Right hindlimb (tissue), 1 donor: Measurements from ENCODE around the gene GALNT17.

ENCODE experiments used
- DNase-seq: peaks from one replicate; pipeline ENCODE4 v3.0.0-alpha.2; 2018

GALNT17 gene

GRCh38 chr7:71404726-71405345 lies 272.9 kb downstream of the GALNT17 start:
- no peak for DNase-seq

DNA sequence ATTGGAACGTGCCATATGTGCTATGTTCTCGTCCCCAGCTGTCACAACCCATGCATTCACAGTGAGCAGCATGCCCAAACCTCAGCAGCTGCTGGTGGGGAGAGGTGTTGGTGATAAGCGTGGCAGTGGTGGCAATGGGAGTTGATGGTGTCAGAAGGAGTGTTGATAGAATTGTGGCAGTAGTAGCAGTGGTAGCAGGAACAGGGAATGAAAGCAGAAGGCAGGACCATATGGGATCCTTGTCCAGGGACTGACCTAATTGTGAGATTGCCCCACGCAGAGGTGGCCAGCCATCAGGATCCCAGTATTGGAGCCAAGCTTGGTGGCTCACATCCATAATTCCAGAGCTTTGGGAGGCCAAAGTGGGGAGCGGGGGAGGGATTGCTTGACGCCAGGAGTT lies 276.3 kb downstream of the GALNT17 start:
- peak; percentile 57 for DNase-seq

- DNase-seq, result no peak
Observed at GRCh38 chr7:71409550-71410157, 277.7 kb downstream of the GALNT17 start.

DNA sequence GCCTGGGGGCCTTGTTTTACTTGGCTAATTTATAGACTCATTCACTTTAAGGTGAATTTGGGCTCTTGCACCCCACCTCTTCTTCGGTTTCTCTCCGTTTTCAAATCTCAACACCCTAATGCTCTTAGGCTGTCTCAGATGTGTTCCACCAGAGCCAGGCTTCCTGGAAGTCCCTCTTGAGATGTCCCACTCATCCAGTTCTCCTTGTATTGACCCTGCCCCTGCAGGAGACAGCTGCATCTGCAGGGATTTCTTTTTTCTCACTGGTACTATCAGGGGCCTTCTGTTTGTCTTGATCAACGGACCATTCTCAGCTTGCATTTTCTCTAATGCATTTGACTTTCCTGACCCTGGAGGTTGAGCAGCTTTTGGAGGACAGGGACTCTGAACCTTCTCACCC lies 279.5 kb downstream of the GALNT17 start:
- no peak for DNase-seq

DNA sequence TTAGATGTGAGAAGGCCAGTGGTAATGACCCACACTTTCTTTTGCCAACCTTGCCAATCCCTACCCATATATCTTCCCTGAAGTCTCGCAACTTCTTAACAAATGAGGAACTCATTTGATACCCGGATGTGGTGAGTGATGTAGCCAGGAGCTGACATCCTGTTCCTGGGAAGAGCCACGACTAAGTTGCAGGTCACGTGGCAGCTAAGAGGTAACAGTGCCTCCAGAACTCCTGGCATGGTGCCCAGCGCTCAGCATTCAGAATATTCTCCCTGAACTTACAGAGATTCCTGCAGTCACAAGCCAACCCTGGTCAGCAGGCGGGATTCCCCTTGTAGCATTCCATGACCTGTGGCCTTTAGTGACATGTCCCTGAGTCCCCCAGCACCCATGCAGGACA lies 282.5 kb downstream of the GALNT17 start:
- no peak for DNase-seq

GRCh38 chr7:71419546-71420337 lies 287.8 kb downstream of the GALNT17 start:
- no peak for DNase-seq

GRCh38 chr7:71422104-71422503 lies 290.2 kb downstream of the GALNT17 start:
- no peak for DNase-seq

DNA sequence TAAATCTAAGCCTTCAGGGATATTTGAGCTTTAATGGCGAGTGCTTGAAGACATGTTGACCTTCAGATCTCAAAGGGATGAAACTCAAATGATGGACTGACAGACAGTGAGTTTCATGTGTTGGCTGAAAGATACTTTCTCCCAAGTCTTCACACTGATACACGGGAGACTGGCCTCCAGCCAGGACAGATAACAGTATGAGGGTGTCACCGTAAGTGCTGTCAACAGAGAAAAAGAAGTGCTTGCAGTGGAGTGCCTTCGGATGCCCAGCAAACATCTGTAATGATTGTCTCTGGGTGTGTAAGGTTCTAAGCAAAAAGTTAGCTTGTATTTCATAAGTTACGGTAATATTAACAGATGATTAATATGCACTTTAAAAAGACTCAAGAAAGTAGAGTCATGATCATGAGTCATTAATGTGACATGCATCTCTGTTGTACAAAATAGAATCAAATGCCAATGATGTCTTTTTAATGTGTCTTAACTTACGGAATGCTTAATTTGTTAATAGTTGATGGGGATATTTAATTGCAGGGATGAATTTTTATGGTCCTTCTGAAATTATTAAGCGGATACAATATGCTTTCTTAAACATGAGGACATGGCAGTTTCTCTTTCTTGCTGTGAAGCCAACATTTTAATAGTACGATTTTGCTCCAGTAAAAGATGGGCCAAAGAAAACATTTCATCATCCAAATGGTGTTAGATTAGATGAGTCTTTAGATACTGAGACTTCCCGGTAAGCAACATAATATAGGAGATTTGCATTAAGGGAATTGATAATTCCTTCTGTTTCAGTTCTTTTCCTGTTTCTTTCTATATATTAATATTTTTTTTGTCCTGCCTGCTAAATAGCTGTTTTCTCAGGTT lies 292.5 kb downstream of the GALNT17 start:
- no peak for DNase-seq

DNA sequence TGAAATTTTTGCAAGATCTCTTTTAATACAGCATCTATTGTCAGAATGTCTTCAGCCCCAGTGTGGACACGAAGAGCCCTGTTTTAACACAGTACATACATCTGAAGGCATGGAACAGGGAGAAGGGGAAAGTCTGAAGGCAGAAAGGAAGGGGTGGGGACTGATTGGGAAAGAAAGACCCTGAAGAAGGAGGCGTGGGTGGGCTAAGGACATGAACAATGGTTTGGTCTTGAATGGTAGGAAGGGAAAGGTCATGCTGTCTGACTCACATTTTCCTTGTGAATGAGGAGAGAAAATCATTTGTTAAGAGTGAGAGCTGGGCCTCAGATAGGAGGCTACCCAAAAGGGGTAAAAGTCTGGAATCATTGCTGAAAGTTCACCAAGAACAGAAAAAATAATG lies 297.1 kb downstream of the GALNT17 start:
- DNase-seq, result no peak

- DNase-seq, result no peak
Observed at GRCh38 chr7:71430246-71430645, 298.3 kb downstream of the GALNT17 start.

- DNase-seq, result no peak
Observed at GRCh38 chr7:71439321-71439720, 307.4 kb downstream of the GALNT17 start.

DNA sequence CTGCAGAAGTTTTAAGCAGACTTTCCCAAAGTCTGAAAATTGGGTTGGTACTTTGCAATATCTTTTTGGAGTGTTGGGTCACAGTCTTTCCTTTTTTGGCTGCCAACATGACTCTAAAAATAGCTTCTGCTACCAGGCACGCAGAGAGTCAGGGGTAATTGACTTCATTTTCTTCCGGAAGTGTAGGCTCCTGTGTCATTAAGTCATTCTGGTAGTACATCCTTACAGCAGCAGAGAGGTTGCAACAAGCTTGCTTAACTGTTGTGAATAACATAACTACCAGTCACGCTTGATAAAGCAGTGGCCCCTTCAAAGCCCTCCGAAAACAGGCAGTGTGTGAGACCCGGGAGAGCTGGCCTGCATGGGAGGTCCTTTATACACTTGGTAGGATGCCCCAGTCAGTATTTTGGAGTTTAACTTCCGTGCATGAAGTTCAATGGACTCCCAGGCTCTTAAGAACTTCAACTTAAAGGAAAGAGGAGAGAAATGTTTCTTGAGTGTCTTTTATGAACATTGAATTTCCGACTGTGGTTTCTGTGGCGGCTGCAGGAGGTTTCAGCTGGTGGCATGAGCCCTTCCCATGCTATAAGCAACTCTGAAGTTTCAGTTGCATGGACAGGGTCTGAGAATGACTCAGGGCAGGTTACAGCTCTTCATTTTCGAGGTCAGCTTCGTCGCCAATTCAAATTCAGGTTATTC lies 310.7 kb downstream of the GALNT17 start:
- DNase-seq, result no peak

DNA sequence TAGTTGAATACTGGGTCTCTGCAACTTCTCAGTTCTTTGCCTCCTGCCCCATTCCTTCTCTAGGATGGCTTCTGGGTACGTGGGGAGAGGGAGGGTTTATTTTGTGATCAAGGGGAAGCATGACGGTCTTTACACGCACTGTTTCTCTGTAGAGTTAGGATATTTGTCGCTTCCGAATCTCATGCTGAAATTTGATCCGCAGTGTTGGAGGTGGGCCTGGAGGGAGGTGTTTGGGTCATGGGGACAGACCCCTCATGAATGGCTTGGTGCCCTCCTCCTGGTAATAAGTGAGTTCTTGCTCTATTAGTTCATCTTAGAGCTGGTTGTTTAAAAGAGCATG lies 311.2 kb downstream of the GALNT17 start:
- no peak for DNase-seq

DNA sequence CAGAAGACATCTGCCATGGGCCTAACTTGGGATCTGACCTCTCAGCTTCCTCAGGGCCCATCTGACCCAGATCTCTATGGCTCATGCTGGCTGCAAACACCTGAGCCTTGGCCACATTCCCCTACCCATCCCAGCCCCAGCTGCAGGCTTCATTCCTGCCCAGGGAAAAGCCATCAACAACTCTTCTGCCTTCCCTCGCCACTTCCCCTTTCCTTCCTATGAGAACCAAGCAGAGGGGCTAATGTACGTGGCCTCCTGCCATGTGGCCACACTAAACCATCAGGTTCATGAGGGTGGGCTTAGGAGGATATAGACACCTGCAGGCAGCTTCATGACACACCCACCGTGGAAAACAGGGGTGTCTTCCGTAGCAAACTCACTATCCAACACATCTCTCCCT lies 312.2 kb downstream of the GALNT17 start:
- no peak for DNase-seq

DNA sequence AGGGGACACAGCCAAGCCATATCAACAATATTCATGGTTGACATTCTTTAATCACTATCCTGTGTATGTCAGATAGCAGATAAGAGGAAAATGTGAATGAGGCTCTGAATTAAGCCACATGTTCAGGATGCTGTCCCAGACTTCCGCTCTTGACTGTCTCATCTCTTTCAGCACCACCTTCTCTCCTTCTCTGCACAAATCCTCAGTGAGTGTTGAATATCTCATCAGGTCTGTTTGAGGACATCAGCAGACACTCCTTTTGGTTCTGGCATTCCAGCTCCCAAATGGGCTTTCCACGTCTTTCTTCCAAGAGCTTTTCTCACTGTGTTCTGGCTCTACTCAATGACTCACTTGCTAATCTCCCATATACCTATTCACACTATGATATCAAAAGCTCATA lies 321.7 kb downstream of the GALNT17 start:
- no peak for DNase-seq

DNA sequence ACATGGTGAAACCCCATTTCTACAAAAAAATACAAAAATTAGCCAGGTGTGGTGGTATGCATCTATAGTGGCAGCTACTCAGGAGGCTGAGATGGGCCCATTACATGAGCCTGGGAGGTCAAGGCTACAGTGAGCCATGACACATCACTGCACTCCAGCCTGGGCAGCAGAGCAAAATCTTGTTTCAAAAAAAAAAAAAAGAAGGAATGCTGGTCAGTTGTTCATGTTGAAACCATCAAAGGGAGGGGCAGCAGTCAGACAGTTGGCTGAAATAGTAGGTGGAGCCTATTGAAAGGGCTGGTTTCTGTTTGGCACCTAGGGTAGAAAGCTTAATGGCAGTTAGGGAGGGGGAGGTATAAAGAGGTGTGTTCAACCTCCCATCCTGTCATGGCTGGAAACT lies 323.0 kb downstream of the GALNT17 start:
- no peak for DNase-seq

GRCh38 chr7:71457021-71457420 lies 325.1 kb downstream of the GALNT17 start:
- DNase-seq, result no peak

DNA sequence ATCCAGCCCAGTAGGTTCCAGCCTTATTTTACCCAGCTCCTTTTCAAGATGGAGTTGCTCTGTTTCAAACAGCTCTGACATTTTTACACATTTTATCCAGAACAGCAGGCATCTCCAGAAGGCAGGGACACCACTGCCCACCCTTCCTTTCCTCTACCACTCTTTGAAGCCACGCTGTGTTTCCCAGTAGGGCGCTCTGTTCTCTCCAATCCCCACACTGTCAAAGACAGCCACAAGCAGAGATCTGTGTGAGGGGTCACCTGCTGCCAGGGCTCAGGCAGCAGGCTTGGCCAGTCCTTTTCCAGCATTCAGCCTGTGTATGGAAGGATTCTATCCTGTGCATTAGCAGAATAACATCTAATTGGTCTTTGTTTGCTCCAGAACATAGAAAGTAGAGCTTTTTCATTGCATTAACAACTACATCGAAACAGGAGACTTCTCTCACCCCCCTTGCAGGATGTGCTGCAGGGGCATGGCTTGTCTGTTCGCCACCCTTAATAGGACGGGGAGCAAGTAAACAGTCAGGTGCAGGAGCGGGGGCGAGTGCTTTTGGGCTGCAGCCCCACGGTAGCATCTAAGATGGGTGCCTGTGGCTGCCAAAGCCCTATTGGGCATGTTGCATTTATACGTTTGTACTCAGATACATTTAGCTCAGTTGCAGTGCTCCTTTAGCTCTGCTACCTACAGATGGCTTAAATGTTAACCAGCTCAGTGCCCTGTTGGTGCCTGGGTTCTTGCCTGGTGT lies 326.1 kb downstream of the GALNT17 start:
- DNase-seq, result no peak

- no peak for DNase-seq
Observed at GRCh38 chr7:71459132-71459531, 327.2 kb downstream of the GALNT17 start.

DNA sequence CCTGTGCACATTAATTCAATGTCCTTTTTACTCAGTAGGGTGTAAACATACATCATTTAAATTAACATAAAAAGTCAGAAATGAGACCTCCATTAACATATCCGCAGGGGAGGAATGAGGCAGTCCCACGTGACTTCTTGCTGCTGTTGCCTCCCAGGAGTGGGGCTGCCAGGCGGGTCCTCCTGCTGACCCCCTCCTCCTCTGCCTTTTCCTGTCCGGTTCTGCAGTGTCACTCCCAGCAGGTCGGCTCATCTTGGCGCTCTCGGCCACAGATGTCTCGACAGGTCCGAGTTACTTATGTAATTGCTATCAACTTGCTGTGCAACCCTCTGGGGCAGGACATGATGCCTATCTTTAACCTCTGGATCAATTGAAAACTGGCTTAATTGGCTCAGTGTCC lies 329.6 kb downstream of the GALNT17 start:
- no peak for DNase-seq

GRCh38 chr7:71465741-71466189 lies 333.8 kb downstream of the GALNT17 start:
- DNase-seq, result no peak
